ENCODE data around the gene NCAPD3. TPM values are rescaled to one million over a fixed set of nuclear protein-coding genes. Genes with fewer than 3 reads are reported as not detected.

NCAPD3 gene
- total and polyA plus RNA-seq, 2 of the 13 experiments (the other 11 are each of a cell fraction or from before 2014, with no cell fraction given), result 20.7 to 25.6 TPM

GRCh38 chr11:134253188-134253993 lies 29.6 kb upstream of the NCAPD3 start, which contains the start of the genes ACAD8 and THYN1 (continued):
- TF ChIP-seq EP300 (IDR thresholded peaks at IDR 0.05; ENCODE audit: low read depth in 2 of 2, low read length in 2 of 2) (no peak), EP300 (CRISPR knock-in tag; IDR thresholded peaks at IDR 0.05; ENCODE audit: borderline replicate concordance) (no peak), SNAPC2 (CRISPR knock-in tag; IDR thresholded peaks at IDR 0.05) (0 out of 2 replicates have a peak, but pooled peaks have one; percentile 19), USF2 (IDR thresholded peaks at IDR 0.05; ENCODE audit: low read depth, low read length) (no peak), USF2 (CRISPR knock-in tag; IDR thresholded peaks at IDR 0.05; ENCODE audit: borderline replicate concordance) (no peak), MYPOP (CRISPR knock-in tag; IDR thresholded peaks at IDR 0.05) (peak; percentile 98), CBX1 (IDR thresholded peaks at IDR 0.05; ENCODE audit: low read depth) (no peak), ZNF83 (CRISPR knock-in tag; IDR thresholded peaks at IDR 0.05; ENCODE audit: borderline replicate concordance) (no peak), KLF9 (CRISPR knock-in tag; IDR thresholded peaks at IDR 0.05; ENCODE audit: low read depth) (no peak; the same call in 1 of the 2 replicates), ZNF431 (CRISPR knock-in tag; IDR thresholded peaks at IDR 0.05; ENCODE audit: borderline replicate concordance, low read depth) (no peak), NONO (IDR thresholded peaks at IDR 0.05) (no peak), NONO (CRISPR knock-in tag; conservative IDR thresholded peaks at IDR 0.05) (no peak), ZNF569 (CRISPR knock-in tag; IDR thresholded peaks at IDR 0.05; ENCODE audit: borderline replicate concordance) (no peak), ZBTB2 (CRISPR knock-in tag; IDR thresholded peaks at IDR 0.05; ENCODE audit: low read depth) (no peak), ISL2 (CRISPR knock-in tag; IDR thresholded peaks at IDR 0.05) (no peak), HIC2 (CRISPR knock-in tag; IDR thresholded peaks at IDR 0.05; ENCODE audit: low read depth) (no peak), CREB3 (CRISPR knock-in tag; IDR thresholded peaks at IDR 0.05) (no peak), STAT6 (CRISPR knock-in tag; IDR thresholded peaks at IDR 0.05; ENCODE audit: borderline replicate concordance) (no peak), ZNF234 (CRISPR knock-in tag; conservative IDR thresholded peaks at IDR 0.05) (no peak)
